GM12878 (cell line): ENCODE results near the gene WDR48. TPM values are rescaled to one million over a fixed set of nuclear protein-coding genes. Genes with fewer than 3 reads are reported as not detected.

Experiments
- ATAC-seq: fragments of 200-7000 bp; cut with Tn5 transposase; 3 replicates; pipeline ENCODE4 v1.9.1; 2020; ENCODE audit warnings: mild to moderate bottlenecking, moderate library complexity
- BruUV-seq: library from RNA; stranded (reverse); fragments of 400-500 nt; replicated peaks from 2 replicates; lab custom pipeline; 2021; lab: Mats Ljungman, UMichigan
- CTCF ChIA-PET: fragments of 300-600 bp; sonication (Branson Sonifier 250); formaldehyde crosslinking; extraction: SDS; loops from one replicate; lab custom pipeline; 2021; ENCODE audit warnings: inconsistent platforms; lab: Yijun Ruan, JAX
- POLR2A ChIA-PET: fragments of 350-600 bp; formaldehyde crosslinking; extraction: SDS; loops from one replicate; lab custom pipeline; 2021; ENCODE audit warnings: inconsistent platforms; lab: Charles Lee
- RAD21 ChIA-PET: fragments of 300-600 bp; sonication (Branson Sonifier 250); formaldehyde crosslinking; loops from one replicate; lab custom pipeline; 2023; ENCODE audit warnings: antibody characterized with exemption; ENCODE audit not compliant: unreplicated experiment; lab: Charles Lee
- SMC1A ChIA-PET: fragments of 300-600 bp; sonication (Branson Sonifier 250); formaldehyde crosslinking; loops from one replicate; lab custom pipeline; 2023; ENCODE audit not compliant: unreplicated experiment, uncharacterized antibody; lab: Charles Lee
- DNase-seq: peaks from one replicate; pipeline ENCODE4 v3.0.0-alpha.2; 2011; ENCODE audit warnings: low read depth, low spot score
- FAIRE-seq: peaks from 3 replicates; lab custom pipeline; 2011; peaks lifted over from hg19 to GRCh38; lab: Jason Lieb, UNC
- H2AFZ ChIP-seq: 2 replicates; pipeline ENCODE4 v1.6.0; 2011; ENCODE audit warnings: low read depth, low read length, control low read depth; ENCODE audit not compliant: control insufficient read depth
- H3K27ac ChIP-seq: 2 replicates; pipeline ENCODE4 v1.5.1; 2011; ENCODE audit warnings: control low read depth; ENCODE audit not compliant: control insufficient read depth, insufficient read depth
- H3K27me3 ChIP-seq, 2 experiments: replicated peaks in 1 of 2; 2 replicates each; pipeline versions ENCODE4 v1.6.0 to v1.6.1; 2011; ENCODE audit warnings: low read length in 1 of 2; ENCODE audit not compliant: control insufficient read depth in 2 of 2, insufficient read depth in 2 of 2
- H3K36me3 ChIP-seq, 2 experiments: 2 replicates each; pipeline ENCODE4 v1.5.1; 2011; ENCODE audit warnings: low read length in 1 of 2; ENCODE audit not compliant: control insufficient read depth in 2 of 2, insufficient read depth in 2 of 2
- H3K4me1 ChIP-seq: 2 replicates; pipeline ENCODE4 v1.6.1; 2011; ENCODE audit warnings: mild to moderate bottlenecking, low read length, moderate library complexity, mixed read lengths; ENCODE audit not compliant: control insufficient read depth, insufficient read depth
- H3K4me2 ChIP-seq: 2 replicates; pipeline ENCODE4 v1.6.0; 2011; ENCODE audit warnings: control low read depth; ENCODE audit not compliant: control insufficient read depth, insufficient read depth
- H3K4me3 ChIP-seq: fragments of 200-600 bp; sonication (generic); 2 replicates; pipeline ENCODE4 v1.5.1; 2016
- H3K79me2 ChIP-seq: 2 replicates; pipeline ENCODE4 v1.6.0; 2011; ENCODE audit warnings: low read length; ENCODE audit not compliant: control insufficient read depth, insufficient read depth
- H3K9ac ChIP-seq: 2 replicates; pipeline ENCODE4 v1.8.0; 2011; ENCODE audit warnings: low read length, control low read depth, mixed read lengths; ENCODE audit not compliant: control insufficient read depth, insufficient read depth
- H3K9me3 ChIP-seq: replicated peaks from 3 replicates; pipeline ENCODE4 v1.5.1; 2011; ENCODE audit warnings: mild to moderate bottlenecking, low read length; ENCODE audit not compliant: control insufficient read depth, insufficient read depth
- H4K20me1 ChIP-seq: 2 replicates; pipeline ENCODE4 v1.6.0; 2011; ENCODE audit not compliant: control insufficient read depth, insufficient read depth
- ATF7 ChIP-seq: fragments of 450-650 bp; IDR thresholded peaks from 2 replicates; pipeline ENCODE4 v1.6.1; 2016; ENCODE audit warnings: low read depth, mild to moderate bottlenecking
- CHD4 ChIP-seq: fragments of 200-600 bp; sonication (generic); IDR thresholded peaks from 2 replicates; pipeline ENCODE4 v1.6.1; 2016; ENCODE audit warnings: mild to moderate bottlenecking
- EED ChIP-seq: sonication (generic); IDR thresholded peaks from 2 replicates; pipeline ENCODE4 v1.6.1; 2016; ENCODE audit warnings: antibody characterized with exemption, low read depth
- JUND ChIP-seq: IDR thresholded peaks from 2 replicates; pipeline ENCODE4 v1.6.1; 2012; ENCODE audit warnings: low read depth, mild to moderate bottlenecking, low read length, improper control_type of control experiment, moderate library complexity
- MEF2A ChIP-seq: IDR thresholded peaks from 2 replicates; pipeline ENCODE4 v1.6.1; 2011; ENCODE audit warnings: low read depth, mild to moderate bottlenecking, low read length, moderate library complexity; ENCODE audit not compliant: insufficient read depth
- MEF2B ChIP-seq: fragments of 450-650 bp; IDR thresholded peaks from 2 replicates; pipeline ENCODE4 v1.6.1; 2018; ENCODE audit warnings: mild to moderate bottlenecking, moderate library complexity; ENCODE audit not compliant: partially characterized antibody, poor library complexity, severe bottlenecking
- MTA2 ChIP-seq: fragments of 450-650 bp; IDR thresholded peaks from 2 replicates; pipeline ENCODE4 v1.6.1; 2016; ENCODE audit warnings: low read depth, mild to moderate bottlenecking, moderate library complexity
- MYB ChIP-seq: fragments of 150-350 bp; IDR thresholded peaks from 2 replicates; pipeline ENCODE4 v1.6.1; 2014; ENCODE audit warnings: mild to moderate bottlenecking, low read depth, low read length, borderline replicate concordance
- NFXL1 ChIP-seq: fragments of 450-650 bp; IDR thresholded peaks from 2 replicates; pipeline ENCODE4 v1.6.1; 2017; ENCODE audit warnings: antibody characterized with exemption, mild to moderate bottlenecking, borderline replicate concordance
- RB1 ChIP-seq: fragments of 450-650 bp; formaldehyde crosslinking; IDR thresholded peaks from 2 replicates; pipeline ENCODE4 v1.6.1; 2017; ENCODE audit warnings: mild to moderate bottlenecking, borderline replicate concordance
- RELA ChIP-seq: fragments of 450-650 bp; IDR thresholded peaks from 2 replicates; pipeline ENCODE4 v1.8.0; 2014; ENCODE audit warnings: borderline replicate concordance; ENCODE audit not compliant: partially characterized antibody
- RFX5 ChIP-seq: IDR thresholded peaks from 2 replicates; pipeline ENCODE4 v1.6.1; 2011; ENCODE audit warnings: low read depth, low read length, improper control_type of control experiment
- STAT1 ChIP-seq: fragments of 450-650 bp; conservative IDR thresholded peaks from 2 replicates; pipeline ENCODE4 v1.6.1; 2014; ENCODE audit warnings: antibody characterized with exemption, mild to moderate bottlenecking
- TCF7 ChIP-seq: IDR thresholded peaks from 2 replicates; pipeline ENCODE4 v1.6.1; 2014; ENCODE audit warnings: antibody characterized with exemption, borderline replicate concordance
- ZNF207 ChIP-seq: fragments of 450-650 bp; IDR thresholded peaks from 2 replicates; pipeline ENCODE4 v1.6.1; 2014; ENCODE audit warnings: antibody characterized with exemption, mild to moderate bottlenecking, borderline replicate concordance
- ZSCAN29 ChIP-seq: fragments of 450-650 bp; IDR thresholded peaks from 2 replicates; pipeline ENCODE4 v1.6.1; 2017; ENCODE audit warnings: mild to moderate bottlenecking, moderate library complexity
- in situ Hi-C: fragments of 300-500 bp; cut with MboI; formaldehyde crosslinking; loops from 9 replicates; pipeline ENCODE4 v1.14.3; 2018; ENCODE audit warnings: mixed read lengths
- intact Hi-C: fragments of 100-400 bp; cut with micrococcal nuclease; formaldehyde crosslinking; loops from one replicate; pipeline ENCODE4 v1.14.2; 2022; ENCODE audit not compliant: unreplicated experiment
- polyA plus RNA-seq, 11 experiments: library from polyadenylated mRNA; depleted of rRNA in 4 of 11; unstranded in 6 of 11; stranded (reverse) in 5 of 11; fragments of >200 nt; fragmentation: Nextera tagmentation in 4 of 11; fragmentation: Illumina TruSeq in 1 of 11; extraction: Ambion mirVana in 4 of 11; extraction: Trizol in 1 of 11; gene quantifications; 1 replicate in 1 of 11; 2 replicates in 10 of 11; pipeline versions ENCODE4 v1.2.1 to v1.2.3, GENCODE V29; 2011 to 2016; ENCODE audit warnings: inconsistent platforms in 2 of 11, missing spikeins in 2 of 11, low read depth in 1 of 11
- total RNA-seq, 4 experiments: library from RNA; depleted of rRNA in 3 of 4; stranded (reverse); fragments of >200 nt in 3 of 4; fragmentation: Illumina TruSeq in 1 of 4; extraction: Trizol in 1 of 4; gene quantifications; 2 replicates each; pipeline versions ENCODE4 v1.2.1 to v1.2.3, GENCODE V29; 2013 to 2021
- TF ChIP-seq, protein P1 (sequence below): fragments of 450-650 bp; IDR thresholded peaks from 2 replicates; pipeline ENCODE4 v1.6.1; 2016; ENCODE audit warnings: mild to moderate bottlenecking
- TF ChIP-seq, protein P2 (sequence below): fragments of 450-650 bp; IDR thresholded peaks from 2 replicates; pipeline ENCODE4 v1.6.1; 2018; ENCODE audit warnings: borderline replicate concordance, mild to moderate bottlenecking; ENCODE audit not compliant: partially characterized antibody

The WDR48 gene
- total and polyA plus RNA-seq, 10 of the 15 experiments (the other 5 are each of a cell fraction or from before 2014, with no cell fraction given), result 16.8 to 43.8 (median 29.0) TPM

GRCh38 chr3:39079530-39079929, 27.7 kb downstream of the WDR48 start:
- RAD21 ChIA-PET, result interaction anchor here (0.7 to 0.9 kb wide), 3 partner anchors 52 to 268 kb away, joined by 3 to 4 read pairs (median 3); no protein-coding TSS in a partner anchor
- ATAC-seq, result no peak

More at GRCh38 chr3:39079530-39079929, 27.7 kb downstream of the WDR48 start:
- TF ChIP-seq RFX5, result no peak
- no peak for TF ChIP-seq RB1
- TF ChIP-seq TCF7, result no peak
- TF ChIP-seq ATF7, result no peak
- no peak for TF ChIP-seq EED
- TF ChIP-seq ZSCAN29, result no peak
- TF ChIP-seq RELA, result no peak
- TF ChIP-seq, protein P1, sequence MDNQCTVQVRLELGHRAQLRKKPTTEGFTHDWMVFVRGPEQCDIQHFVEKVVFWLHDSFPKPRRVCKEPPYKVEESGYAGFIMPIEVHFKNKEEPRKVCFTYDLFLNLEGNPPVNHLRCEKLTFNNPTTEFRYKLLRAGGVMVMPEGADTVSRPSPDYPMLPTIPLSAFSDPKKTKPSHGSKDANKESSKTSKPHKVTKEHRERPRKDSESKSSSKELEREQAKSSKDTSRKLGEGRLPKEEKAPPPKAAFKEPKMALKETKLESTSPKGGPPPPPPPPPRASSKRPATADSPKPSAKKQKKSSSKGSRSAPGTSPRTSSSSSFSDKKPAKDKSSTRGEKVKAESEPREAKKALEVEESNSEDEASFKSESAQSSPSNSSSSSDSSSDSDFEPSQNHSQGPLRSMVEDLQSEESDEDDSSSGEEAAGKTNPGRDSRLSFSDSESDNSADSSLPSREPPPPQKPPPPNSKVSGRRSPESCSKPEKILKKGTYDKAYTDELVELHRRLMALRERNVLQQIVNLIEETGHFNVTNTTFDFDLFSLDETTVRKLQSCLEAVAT, result no peak
- TF ChIP-seq JUND, result no peak
- TF ChIP-seq MEF2A, result no peak
- TF ChIP-seq, protein P2, sequence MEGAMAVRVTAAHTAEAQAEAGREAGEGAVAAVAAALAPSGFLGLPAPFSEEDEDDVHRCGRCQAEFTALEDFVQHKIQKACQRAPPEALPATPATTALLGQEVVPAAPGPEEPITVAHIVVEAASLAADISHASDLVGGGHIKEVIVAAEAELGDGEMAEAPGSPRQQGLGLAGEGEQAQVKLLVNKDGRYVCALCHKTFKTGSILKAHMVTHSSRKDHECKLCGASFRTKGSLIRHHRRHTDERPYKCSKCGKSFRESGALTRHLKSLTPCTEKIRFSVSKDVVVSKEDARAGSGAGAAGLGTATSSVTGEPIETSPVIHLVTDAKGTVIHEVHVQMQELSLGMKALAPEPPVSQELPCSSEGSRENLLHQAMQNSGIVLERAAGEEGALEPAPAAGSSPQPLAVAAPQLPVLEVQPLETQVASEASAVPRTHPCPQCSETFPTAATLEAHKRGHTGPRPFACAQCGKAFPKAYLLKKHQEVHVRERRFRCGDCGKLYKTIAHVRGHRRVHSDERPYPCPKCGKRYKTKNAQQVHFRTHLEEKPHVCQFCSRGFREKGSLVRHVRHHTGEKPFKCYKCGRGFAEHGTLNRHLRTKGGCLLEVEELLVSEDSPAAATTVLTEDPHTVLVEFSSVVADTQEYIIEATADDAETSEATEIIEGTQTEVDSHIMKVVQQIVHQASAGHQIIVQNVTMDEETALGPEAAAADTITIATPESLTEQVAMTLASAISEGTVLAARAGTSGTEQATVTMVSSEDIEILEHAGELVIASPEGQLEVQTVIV, result no peak
- TF ChIP-seq NFXL1, result no peak
- no peak for TF ChIP-seq MTA2
- TF ChIP-seq MYB, result no peak
- TF ChIP-seq ZNF207, result no peak
- no peak for TF ChIP-seq MEF2B
- no peak for TF ChIP-seq CHD4
- no peak for TF ChIP-seq STAT1
- TF ChIP-seq, all 136 proteins: peak for 0
- DNase-seq (no peak), FAIRE-seq (no peak)
- H3K9ac ChIP-seq, result no peak overlapping the region
- in situ Hi-C loops (no loop called here), intact Hi-C loops (no loop called here)
- ChIA-PET SMC1A (interaction anchor here (1.3 kb wide), 1 partner anchor 10 kb away, joined by 5 read pairs; no protein-coding TSS in a partner anchor), CTCF (interaction anchor here (0.9 to 3.2 kb wide), 3 partner anchors 20 to 213 kb away, joined by 3 to 11 read pairs (median 9); no protein-coding TSS in a partner anchor), POLR2A (no interaction called here)
- H3K36me3 ChIP-seq, result peaks cover 3 to 15% of the 10 kb centered on the region in 2 experiments
- H3K4me3 ChIP-seq, result no peak overlapping the region
- no peaks in the 10 kb centered on the region for H3K79me2 ChIP-seq
- H3K27ac ChIP-seq, result no peak overlapping the region
- no peaks in the 10 kb centered on the region for H3K27me3 ChIP-seq
- no peak overlapping the region for H2AFZ ChIP-seq
- H3K4me1 ChIP-seq, result no peaks in the 10 kb centered on the region
- BruUV-seq, result no TSS peak
- H3K9me3 ChIP-seq, result no peaks in the 10 kb centered on the region
- H3K4me2 ChIP-seq, result no peak overlapping the region
- no peaks in the 10 kb centered on the region for H4K20me1 ChIP-seq
